Ishikawa (cell line): ENCODE results near the gene MBOAT7.

Experiments
- CEBPB ChIP-seq: IDR thresholded peaks from 2 replicates; pipeline ENCODE4 v1.6.1; 2012
- CREB1 ChIP-seq: IDR thresholded peaks from 2 replicates; pipeline ENCODE4 v1.6.1; 2012; ENCODE audit warnings: low read depth
- EGR1 ChIP-seq: IDR thresholded peaks from 2 replicates; pipeline ENCODE4 v1.6.1; 2012
- EP300 ChIP-seq: IDR thresholded peaks from 2 replicates; pipeline ENCODE4 v1.6.1; 2012; ENCODE audit warnings: borderline replicate concordance
- FOXM1 ChIP-seq: IDR thresholded peaks from 2 replicates; pipeline ENCODE4 v1.6.1; 2012; ENCODE audit warnings: low read depth, borderline replicate concordance
- MAX ChIP-seq: IDR thresholded peaks from 2 replicates; pipeline ENCODE4 v1.6.1; 2012
- NFIC ChIP-seq: IDR thresholded peaks from 2 replicates; pipeline ENCODE4 v1.6.1; 2012
- RAD21 ChIP-seq: IDR thresholded peaks from 2 replicates; pipeline ENCODE4 v1.6.1; 2012; ENCODE audit warnings: low read depth
- REST ChIP-seq: IDR thresholded peaks from 2 replicates; pipeline ENCODE4 v1.6.1; 2012; ENCODE audit warnings: low read depth, mild to moderate bottlenecking
- TAF1 ChIP-seq: IDR thresholded peaks from 2 replicates; pipeline ENCODE4 v1.6.1; 2012; ENCODE audit warnings: low read depth, mild to moderate bottlenecking
- TCF12 ChIP-seq: IDR thresholded peaks from 2 replicates; pipeline ENCODE4 v1.6.1; 2012; ENCODE audit warnings: low read depth
- TEAD4 ChIP-seq: IDR thresholded peaks from 2 replicates; pipeline ENCODE4 v1.6.1; 2012
- USF1 ChIP-seq: IDR thresholded peaks from 2 replicates; pipeline ENCODE4 v1.6.1; 2012
- YY1 ChIP-seq: IDR thresholded peaks from 2 replicates; pipeline ENCODE4 v1.6.1; 2012; ENCODE audit warnings: low read depth
- ZBTB7A ChIP-seq: IDR thresholded peaks from 2 replicates; pipeline ENCODE4 v1.6.1; 2012; ENCODE audit warnings: low read depth

The MBOAT7 gene

DNA sequence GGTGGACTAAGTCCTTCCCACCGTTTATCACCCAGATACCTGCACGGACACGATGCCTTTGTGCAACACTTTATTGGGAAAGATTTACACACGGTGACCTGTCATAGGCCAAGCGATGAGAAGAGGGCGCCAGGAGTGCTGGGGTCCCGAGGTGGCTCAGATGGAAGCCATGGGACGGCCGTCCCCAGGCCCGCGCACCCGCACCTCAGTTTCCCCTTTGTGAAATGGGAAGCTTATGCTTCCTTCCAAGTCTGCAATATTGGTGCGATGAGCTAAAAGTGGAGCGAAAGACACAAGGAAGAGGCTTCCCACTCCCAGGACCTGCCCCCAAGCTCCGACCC, 16.1 kb downstream of the MBOAT7 start:
- TF ChIP-seq CREB1 (no peak), MAX (no peak), NFIC (no peak)

DNA sequence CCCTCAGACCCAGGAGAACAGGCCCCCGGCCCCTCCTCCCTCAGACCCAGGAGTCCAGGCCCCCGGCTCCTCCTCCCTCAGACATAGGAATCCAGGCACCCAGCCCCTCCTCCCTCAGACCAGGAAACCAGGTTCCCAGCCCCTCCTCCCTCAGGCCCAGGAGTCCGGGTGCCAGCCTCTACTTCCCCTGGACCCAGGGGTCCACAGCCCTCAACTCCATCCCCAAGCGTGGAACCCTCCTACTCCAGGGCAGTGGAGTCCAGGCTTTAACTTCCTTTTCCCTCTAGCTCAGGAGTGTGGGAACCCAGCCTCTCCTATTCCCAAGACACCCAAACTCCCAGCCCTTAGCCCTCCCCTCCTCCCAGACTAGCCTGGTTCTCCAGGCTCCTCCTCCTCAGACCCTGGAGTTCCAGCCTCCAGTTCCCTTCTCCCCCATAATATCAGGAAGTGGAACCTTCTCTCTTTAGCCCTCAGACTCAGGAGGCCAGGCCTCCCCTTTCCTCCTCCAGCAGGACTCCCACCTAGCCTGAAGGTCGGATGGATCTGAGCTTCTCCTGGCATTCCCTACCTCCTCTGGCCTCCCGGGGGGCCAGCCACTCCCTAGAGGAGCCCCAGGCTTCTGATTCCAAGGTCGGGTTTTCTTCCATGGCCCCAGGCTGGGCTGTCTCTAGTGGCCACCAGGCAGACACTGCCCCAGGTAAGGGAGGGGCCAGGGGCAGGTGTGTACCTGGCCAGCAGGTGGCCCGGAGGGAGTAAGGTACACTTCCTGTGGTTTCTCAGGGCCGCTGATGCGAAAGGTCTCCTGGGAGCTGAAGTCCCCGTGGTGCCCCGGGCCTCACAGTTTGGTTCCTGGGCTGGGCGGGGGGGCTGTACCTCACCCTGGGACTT, 16.7 kb downstream of the MBOAT7 start, which contains the start of gene TMC4:
Gene TMC4 (minus strand): TSS at position 690 of the 888 bp plus-strand sequence. CDS start 43 bp downstream, at position 647.
- peak; percentile 49; the same call in 1 of the 2 replicates for TF ChIP-seq TCF12
- no peak for TF ChIP-seq RAD21
- no peak for TF ChIP-seq REST
- no peak for TF ChIP-seq NFIC
- TF ChIP-seq ZBTB7A = no peak
- TF ChIP-seq EP300 = 0 out of 2 replicates have a peak, but pooled peaks have one; percentile 10
- peak; percentile 41; the same call in 1 of the 2 replicates for TF ChIP-seq USF1
- peak; percentile 47; the same call in 1 of the 2 replicates for TF ChIP-seq MAX
- 0 out of 2 replicates have a peak, but pooled peaks have one; percentile 32 for TF ChIP-seq CREB1
- TF ChIP-seq EGR1 = no peak
- TF ChIP-seq CEBPB = no peak
- no peak for TF ChIP-seq TEAD4
- TF ChIP-seq FOXM1 = no peak
- no peak for TF ChIP-seq TAF1
- TF ChIP-seq YY1 = 0 out of 2 replicates have a peak, but pooled peaks have one; percentile 60

- TF ChIP-seq EP300 (no peak), NFIC (no peak), EGR1 (no peak), TCF12 (no peak), CEBPB (no peak), YY1 (no peak), MAX (no peak), TEAD4 (no peak), CREB1 (no peak), REST (no peak), TAF1 (no peak), FOXM1 (no peak), RAD21 (no peak), ZBTB7A (no peak), USF1 (no peak)
Measured at GRCh38 chr19:54169149-54169740, 20.1 kb downstream of the MBOAT7 start.

- TF ChIP-seq RAD21 = peak; percentile 62
- TF ChIP-seq TEAD4 = no peak
Measured at GRCh38 chr19:54168174-54168917, 21.0 kb downstream of the MBOAT7 start.

- TF ChIP-seq CREB1 (no peak), MAX (no peak)
Measured at GRCh38 chr19:54165222-54165621, 24.2 kb downstream of the MBOAT7 start.
